CD4-positive, alpha-beta T cell treated with Interleukin-4 for 1 hour (primary cell): ENCODE measurements around the gene NR6A1.

Source experiments
- DNase-seq, 2 donors: peaks; one replicate each; pipeline ENCODE4 v3.0.0-alpha.2; 2020 to 2022

The NR6A1 gene

DNA sequence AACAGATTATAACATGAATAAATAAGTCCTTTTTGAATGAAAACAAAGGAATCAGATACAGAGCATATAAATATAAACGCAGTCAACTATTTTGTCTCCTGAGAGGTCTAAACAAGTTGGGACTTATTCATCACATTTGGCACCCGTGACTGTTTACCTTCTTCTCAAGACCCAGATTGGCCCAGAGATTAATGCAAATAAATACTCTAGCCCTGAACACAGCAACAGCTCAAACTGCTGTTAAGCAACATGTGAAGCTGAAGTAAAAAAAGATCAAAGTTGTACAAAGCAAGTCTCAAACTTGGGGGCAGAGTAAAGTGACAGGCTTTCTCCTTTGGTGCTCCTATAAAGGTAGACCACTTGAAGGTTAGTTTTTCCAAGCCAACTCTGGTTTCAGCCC, 168.9 kb downstream of the NR6A1 start:
- DNase-seq = no peak

DNA sequence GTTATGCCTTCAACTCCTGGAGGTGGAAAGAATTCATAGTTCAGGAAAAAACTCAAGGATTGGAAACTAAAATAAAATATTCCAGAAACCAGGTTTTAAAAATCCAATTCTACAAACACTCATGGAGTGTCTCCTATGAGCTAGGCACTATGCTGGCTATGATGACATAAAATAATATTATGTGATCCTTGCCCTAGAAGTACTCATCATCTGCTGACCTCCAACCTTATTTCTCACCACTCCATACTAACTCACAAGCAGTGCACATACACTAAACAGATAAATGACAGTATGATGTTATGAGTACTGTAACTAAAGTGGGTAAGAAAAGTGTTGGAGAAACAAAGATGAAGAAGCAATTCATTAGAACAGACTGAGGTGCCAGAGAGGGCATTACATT, 170.7 kb downstream of the NR6A1 start:
- no peak for DNase-seq

DNA sequence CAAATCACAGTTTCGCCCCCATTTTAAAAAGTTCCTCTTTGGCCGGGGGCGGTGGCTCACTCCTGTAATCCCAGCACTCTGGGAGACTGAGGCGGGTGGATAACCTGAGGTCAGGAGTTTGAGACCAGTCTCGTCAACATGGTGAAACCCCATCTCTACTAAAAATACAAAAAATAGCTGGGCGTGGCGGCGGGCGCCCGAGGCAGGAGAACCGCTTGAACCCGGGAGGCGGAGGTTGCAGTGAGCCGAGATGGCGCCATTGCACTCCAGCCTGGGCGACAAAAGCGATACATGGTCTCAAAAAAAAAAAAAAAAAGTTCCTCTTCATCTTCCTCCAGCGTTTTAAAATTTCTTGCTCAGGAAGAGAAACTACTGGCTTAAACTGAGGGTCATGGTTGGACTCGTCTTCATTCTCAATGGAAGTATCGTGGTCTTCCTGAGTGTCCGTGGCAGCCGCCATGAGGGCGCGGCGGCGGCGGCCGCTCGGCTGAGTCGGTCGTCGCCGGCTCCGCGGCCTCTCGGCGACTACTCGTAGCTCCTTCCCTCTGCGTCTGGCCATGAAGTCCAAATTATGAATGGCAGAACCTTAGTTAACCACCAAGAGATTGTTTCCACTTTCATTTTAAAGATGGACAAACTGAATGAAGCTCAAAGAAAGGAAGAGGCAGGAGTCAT, 171.9 kb downstream of the NR6A1 start:
- no peak for DNase-seq

DNA sequence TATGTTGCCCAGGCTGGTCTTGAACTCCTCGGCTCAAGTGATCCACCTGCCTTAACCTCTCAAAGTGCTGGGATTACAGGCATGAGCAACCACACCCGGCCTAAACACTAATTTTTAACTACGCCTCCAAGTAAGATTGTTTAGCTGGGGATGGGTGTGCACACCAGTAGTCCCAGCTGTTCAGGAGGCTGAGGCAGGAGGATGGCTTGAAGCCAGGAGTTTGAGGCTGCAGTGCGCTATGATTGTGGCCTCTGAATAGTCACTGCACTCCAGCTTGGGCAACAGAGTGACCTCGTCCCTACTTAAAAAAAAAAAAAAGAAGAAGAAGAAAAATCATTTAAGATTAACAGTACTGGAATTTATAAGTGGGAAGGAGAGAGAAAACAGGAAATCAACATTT, 173.1 kb downstream of the NR6A1 start:
- no peak for DNase-seq

DNA sequence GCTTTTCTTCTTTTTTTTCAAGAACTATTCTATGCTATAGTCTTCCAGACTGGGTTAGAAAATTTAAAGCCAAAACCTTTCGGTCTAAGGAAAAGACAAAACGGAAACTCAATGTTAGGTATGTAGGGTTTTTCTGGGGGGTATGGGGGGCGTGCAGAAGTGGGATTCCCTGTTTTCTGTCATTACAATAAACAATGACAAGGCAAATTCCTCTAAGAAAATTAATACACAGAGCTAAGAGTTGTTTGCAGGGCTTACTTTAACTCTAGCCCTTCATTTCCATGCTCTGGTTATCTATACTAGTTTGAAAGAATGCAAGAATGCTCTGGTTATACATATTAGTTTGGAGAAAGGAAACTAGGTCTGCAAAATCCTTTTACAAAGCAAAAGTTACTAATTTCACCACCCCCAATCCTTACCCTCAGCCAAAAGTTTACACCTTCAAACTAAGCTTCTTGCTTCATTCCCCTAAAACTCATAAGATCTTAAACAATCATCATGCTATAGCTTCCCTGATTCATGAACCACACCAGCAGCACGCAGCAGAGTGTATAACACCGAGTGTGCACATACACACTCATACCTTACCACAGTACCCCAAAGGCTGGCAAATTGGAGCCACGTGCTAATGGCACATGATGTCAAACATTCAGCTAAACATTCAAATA, 174.8 kb downstream of the NR6A1 start:
- no peak for DNase-seq

DNA sequence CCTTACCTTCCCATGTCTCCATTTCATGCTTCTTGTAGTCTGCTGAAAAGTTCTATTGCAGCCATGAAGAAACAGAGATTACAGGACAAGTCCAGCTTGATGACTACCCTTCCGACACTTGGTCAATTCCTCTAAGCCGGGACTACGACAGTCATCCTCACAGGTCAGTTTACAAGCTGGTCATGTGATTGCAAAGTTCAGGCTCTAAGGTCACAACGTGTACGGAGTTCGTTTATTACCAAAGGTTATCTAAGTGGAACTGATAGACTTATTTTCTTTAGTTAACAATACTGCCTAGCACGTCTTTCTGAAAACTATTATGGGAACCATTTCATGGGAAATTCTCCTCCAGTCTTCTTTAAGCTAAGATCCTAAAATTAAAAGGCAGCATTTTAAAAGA, 175.4 kb downstream of the NR6A1 start:
- no peak for DNase-seq

DNA sequence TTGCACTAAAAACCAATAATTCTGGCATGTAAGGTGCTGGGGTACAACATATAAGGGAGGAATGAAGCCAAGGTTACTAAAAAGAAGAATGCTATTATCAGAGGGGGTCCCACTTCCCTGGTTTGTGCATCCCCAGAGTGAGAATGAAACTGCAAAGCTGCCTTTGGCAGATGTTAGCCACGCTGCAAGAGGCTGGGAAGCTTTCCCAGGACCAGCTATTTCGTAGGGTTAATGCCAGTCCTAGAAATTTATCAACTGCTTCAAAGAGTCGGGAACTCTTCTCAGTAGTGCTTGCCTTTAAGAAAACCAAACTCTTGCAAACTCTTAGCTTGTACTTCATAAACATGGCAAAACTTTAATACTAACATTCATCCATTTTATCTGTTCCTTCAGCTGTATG, 176.4 kb downstream of the NR6A1 start:
- no peak for DNase-seq

DNA sequence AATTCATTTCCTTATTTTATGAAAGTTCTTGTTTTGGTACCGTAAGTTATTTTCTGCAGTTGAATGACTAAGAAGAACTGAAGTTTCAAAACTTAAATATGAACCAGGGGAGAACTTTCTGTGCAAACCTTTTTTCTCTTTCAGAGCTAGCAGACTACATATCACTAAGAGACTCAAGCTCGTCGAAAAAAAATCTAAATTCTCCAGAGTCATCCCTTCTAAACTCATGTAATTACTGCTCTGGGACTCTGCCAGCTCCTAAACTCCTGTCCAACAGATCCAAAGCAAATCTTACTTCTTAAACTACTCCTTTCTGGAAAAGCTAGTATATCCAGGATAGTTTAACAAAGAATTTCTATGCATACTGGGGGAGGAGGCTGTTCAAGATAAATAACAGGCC, 176.9 kb downstream of the NR6A1 start:
- no peak for DNase-seq

DNA sequence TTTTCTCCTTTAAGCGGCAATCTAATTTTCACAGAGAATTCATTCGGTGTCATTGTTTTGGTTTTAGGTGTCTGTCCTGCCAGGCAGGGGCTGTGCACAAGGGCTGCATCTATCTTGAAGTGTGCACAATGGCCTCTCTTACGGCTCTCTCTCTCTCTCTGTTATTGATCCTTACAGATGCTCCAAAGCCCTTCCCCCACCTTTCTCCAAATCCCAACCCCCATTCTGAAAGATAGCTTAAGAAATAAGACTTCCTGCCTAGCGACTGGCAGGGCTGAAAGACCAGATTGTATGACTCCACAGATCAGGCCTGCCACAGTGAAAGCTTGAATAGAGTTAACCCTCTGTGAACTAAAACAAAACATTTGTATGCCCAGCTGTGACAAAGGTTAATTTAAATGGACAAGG, 177.5 kb downstream of the NR6A1 start:
- DNase-seq = no peak

DNA sequence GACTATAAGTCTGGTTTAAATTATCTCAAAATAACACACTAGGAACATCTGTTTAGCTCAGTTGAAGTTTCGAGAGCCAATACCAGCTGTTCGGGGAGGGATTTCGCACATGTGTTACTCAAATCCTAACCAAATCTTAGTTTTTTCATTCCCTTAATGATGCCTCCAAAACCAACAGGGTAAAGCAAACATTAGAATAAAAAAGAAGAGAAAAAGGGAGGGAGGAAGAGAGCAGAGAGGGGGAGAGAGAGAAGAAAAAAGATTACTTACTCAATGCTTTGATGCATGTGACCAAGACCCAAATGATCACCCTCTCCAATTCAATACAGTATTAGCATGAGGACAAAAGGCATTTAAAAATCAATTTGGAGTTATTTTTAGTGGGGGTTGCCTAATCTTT, 177.9 kb downstream of the NR6A1 start:
- DNase-seq = no peak

DNA sequence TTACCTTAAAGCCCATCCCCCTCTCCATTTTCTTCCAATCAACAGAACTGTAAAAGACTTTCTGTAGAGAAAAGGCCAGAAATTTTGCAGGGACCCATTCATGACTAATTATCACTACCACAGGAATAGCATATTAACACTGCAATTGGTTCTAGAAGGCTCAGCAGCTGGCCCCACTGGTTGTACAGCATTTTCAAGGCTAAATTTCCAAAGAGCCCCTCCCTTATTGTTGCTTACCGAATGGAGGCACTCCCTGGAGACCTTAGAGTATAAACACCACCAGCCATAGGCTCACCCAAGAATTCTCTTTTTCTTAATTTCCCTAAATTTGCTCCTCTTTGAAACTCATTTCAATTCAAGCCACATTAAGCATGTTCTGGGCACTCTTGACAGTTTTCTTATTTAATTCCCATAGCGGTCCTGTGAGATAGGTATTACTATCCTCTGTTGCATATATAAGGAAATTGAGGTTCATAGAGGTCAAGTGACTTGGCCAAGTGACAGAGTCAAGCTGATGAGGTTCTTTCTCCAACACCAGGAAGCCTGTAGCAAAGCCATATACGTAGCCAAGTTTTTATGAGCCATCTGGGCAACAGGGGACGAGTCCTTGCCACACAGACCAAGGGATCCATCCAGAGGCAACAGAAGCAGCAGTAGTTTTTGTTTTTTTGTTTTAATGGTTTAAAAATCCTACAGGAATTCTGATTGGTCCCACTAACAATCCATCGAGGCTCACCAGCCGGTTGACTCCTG, 180.0 kb downstream of the NR6A1 start:
- DNase-seq = no peak

DNA sequence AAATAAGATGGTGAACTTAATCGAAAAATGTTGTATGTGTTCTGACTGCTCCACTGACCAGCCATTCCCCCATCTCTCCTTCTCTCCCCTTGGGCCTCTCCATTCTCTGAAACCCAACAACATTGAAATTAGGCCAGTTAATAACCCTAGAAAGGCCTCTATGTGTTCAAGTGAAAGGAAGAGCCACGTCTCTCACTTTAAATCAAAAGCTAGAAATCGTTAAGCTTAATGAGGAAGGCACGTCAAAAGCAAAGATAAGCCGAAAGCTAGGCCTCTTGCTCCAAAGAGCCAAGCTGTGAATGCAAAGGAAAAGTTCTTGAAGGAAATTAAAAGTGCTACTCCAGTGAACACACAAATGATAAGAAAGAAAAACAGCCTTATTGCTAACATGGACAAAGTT, 186.5 kb downstream of the NR6A1 start:
- no peak for DNase-seq

DNA sequence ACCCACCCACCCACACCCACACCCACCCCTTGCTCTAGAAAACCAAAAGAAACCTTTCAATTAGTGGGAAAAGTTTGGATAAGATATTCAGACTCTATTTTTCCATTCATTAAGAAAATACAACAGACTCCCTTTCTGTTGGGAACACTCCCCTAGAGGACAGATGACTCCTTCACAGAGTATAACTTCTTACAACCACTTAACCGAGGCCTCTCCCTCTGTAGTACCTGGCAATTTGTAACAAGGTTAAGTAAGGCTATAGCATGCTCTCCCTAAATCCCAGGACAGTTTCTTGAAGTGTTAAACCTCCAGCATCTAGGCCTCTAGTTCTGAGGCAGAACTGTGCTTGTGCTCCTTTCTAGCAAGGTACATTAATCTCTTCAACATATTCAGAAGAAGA, 188.0 kb downstream of the NR6A1 start:
- no peak for DNase-seq

DNA sequence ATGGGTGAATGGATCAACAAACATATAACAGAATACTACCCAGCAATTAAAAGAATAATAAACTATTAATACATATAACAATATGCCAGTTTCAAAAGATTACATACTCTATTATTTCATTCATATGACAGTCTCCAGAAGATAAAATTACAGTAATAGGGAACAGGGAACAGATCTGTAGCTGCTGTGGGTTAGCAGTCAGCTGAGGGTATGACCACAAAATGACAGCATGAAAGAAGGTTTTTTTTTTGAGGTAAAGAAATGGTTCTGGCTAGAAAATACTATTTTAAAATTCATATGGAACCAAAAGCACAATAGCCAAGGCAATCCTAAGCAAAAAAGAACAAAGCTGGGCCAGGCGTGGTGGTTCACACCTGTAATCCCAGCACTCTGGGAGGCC, 190.9 kb downstream of the NR6A1 start:
- DNase-seq = no peak

DNA sequence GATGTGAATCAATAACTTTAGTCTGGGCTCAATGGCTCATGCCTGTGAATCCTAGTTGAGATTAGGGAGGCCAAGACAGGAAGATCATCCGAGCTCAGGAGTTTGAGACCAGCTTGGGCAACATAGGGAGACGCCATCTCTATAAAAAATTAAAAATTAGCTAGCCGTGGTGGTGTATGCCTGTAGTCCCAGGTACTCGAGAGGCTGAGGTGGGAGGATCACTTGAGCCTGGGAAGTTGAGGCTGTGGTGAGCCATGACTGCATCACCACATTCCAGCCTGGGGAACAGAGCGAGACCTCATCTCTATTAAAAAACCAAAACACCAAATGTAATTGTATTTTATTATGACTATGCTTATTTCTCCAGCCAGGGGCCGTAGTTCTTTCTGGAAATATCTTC, 194.4 kb downstream of the NR6A1 start:
- no peak for DNase-seq

DNA sequence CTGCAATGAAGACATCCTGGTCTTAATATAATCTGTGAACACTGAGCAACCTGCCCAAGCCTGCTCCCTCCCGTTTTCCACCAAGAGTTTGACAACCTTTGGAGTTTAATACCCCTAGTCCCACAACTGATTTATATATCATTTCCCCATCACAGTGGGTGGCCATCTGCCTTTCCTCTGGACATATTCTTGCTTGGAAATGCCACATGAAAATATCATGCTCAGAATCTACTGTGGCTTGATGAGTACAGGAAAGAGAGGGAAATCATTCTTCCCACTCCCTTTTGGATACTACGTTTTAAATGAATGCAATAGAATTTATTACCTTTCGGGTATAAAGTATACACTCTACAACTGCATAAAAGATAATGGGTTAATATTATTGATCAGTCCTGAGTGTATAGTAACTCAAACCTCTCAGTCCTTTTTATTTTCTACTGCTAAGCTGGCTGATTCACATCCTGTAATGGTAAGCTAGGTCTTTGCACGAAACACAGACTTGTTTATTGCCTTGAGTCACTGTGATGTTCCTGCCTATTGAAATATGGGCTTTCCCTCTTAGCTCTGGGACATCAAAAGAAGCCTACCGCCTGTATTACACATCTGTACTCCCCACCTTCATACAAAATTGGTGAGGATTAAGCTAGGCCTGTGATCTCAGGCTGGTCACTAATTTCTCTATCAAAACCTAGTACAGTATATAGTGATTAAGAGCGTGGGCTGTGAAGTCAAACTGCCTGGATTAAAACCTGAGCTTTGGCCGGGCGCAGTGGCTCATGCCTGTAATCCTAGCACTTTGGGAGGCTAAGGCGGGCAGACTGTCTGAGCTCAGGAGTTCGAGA, 196.4 kb downstream of the NR6A1 start:
- DNase-seq = no peak

DNA sequence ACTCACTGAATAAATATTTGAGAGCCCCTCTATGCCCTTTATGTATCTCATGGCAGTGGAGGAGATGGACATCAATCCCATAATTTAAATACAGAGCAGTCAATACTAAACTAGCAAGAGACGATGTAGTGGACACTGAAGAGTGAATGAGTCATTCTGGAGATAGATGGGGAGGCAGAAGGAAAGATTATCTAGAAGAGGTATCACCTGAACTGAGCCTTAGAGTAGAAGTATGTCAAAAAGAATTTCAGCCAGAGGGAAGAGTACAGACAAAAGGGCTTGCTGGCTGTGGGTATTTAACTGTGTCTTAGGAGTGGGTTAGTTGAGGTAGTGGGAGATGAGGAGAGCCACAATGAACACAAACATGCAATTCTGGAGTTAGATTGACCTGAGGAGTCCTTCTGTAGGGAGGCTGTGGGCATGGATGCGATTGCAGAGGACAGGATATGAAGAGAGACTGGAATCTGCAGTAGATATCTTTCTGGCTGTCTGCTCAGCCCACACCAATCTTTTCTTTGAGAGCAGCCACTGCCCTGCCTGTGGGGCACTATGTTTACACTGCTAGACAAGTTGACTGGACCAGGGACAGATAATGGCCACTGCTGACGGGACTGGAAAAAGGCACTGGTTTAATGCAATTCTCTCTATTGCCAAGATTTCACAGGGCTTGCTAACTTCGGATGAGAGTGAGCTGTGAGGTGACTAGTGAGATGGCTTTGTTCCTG, 200.0 kb downstream of the NR6A1 start:
- DNase-seq = no peak

DNA sequence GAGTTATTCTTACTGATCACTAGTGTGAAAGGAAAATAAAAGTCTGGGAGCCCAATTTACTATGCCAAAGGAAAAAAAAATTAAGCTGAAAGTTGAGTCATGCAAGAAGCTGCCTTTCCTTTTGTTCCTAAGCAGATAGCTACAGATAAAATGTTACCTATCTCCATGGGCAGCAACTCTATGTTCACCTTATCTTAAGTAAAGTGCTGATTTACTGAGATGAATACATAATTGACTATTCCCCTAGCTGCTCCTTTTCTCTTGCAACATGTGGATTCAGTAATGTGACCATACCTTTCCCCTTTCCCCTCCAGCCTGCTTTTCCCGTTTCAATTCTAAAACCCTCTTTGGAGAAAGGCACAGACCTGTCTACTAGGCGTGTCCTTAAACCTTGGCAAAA, 201.2 kb downstream of the NR6A1 start:
- no peak for DNase-seq

DNA sequence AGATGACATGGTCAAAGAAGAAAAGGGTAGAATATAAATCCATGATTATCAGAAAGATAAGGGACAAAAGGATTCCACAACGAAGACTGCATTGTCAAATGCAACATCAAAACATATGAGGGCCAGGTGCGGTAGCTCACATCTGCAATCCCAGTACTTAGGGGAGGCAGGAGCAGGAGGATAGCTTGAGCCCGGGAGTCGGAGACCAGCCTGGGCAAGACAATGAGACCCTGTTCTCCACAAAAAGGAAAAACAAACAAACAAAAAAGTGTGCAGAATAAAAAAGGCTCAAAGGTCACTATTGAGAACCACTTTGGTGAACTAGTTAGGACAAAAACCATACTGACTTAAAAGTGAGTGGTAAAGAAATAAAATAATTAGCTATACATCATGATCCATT, 203.7 kb downstream of the NR6A1 start:
- no peak for DNase-seq

DNA sequence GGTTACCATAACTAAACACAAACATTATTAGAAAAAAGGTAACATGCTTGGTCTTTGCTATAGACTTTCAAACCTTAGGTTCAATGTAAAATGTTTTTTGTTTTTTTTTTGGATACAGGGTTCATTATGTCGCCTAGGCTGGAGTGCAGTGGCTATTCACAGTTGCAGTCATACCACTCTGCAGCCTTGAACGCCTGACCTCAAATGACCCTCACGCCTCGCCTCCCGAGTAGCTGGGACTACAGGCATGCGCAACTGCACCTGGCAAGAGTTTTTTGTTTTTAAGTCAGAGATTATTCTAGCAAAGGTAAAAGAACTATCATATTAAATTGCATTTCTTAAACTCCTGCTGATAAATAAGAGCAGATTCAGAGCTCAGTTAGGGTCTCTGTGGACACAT, 208.8 kb downstream of the NR6A1 start:
- no peak for DNase-seq

DNA sequence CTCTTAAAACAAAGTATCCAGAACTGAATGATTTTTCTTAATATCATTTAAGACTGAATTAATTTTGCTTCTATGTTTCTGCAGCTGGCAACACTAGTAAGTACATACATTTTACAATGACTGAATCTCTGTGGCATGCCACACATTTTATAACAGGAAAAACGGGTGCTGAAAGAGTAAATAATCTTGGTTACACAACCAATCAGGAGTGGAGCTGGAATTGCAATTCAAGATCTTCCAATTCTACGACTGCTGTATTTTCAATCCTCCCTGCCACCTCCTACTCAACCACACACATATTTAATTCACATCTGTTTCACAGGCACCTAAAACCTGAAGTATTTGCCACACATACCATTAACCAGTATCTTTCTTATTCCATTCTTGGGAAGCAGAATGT, 211.2 kb downstream of the NR6A1 start:
- DNase-seq = no peak

DNA sequence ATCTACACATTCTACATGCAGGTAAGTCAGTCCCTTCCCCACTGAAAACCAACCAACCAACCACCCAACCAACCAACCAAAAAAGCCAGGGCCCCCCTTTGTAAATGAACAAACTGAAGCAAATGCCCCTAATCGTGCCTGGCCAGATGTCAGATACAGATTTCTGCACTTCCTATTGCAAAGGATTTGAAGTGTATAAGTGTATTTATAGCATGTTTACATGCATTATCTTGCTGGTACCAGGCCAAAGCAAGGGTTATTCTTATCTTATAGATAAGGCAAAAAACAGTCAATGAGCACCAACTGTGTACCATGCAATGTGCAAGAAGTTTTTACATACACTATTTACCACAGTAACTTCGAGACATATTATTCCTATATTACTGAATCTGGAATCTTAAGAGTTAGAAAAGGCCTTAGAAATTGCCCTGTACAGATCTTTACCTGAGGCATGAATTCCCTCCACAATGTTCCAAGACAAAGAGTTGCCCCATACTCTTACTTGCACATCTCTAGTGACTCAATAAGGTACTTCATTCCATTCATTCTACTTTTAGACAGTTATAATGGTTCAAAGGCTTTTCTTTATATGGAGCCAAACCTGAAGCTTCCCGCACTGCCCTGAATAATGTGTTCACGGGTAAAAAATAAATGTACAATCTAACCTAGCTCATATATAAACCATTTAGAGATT, 212.2 kb downstream of the NR6A1 start:
- DNase-seq = no peak
